ENCODE data around the gene PIPOX. TPM values are rescaled to one million over a fixed set of nuclear protein-coding genes. Genes with fewer than 3 reads are reported as not detected.

PIPOX gene
- total RNA-seq, 1 experiment from 2014 or later: not detected

DNA sequence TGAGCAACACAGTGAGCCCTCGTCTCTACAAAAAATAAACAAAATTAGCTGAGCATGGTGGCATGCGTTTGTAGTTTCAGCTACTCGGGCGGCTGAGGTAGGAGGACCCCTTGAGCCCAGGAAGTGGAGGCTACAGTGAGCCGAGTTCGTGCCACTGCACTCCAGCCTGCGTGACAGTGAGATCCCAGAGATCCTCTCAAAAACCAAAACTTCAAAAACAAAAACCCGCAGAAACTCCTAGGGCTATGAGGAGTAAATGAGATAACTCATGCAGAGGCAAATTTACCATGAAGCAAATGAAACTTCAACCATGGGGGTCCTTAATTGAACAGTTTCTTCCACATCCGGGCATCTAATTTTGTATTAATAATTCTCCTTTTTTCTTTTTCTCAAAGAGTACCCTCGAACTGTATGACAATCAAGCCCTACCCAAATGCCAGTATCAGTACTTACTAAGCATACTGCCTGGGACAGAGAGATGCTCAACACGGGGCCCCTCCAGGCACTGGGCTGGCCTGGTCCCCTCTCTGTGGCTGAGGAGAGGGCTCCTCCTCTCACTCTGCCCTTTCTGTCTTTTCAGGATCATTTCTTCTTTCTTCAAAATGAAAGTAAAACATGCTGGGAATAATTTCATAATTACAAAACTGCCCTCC is 789 bp upstream of the PIPOX start:
- no peak for DNase-seq (ENCODE audit: low spot score)
- in situ Hi-C loops (cut with HindIII; ENCODE audit: low sequenced_read_pairs): no loop called here

DNA sequence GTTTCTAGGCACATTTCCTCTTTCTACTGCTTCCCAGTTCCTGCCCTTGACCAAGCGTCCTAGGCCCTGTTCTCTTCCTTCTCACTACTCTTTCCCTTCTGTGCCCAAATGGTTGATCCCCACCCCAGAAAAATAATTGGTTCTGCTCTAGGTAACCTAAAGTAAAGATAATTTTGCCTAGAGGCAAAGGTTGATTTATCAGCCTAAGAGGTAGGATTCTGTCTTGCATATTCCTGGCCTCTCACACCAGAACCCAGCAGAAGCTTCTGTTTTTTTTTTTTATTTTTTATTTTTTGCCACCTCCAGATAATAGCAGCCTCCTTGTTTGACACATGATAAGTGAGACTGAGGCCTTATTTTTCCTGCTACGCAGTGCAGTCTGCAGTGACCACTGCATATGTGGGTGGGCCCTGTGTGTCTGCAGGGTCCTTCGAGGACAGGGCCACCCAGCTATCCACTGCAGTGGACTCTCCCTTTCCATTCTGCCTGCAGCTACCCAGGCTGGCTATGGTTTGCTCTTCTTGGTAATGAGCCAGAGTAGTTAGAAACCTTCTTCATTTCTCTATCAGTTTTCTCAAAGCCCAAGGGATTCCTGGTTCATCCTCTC is 701 bp downstream of the PIPOX start:
- no peak for DNase-seq (ENCODE audit: low spot score)
- in situ Hi-C loops (cut with HindIII; ENCODE audit: low sequenced_read_pairs): no loop called here

DNA sequence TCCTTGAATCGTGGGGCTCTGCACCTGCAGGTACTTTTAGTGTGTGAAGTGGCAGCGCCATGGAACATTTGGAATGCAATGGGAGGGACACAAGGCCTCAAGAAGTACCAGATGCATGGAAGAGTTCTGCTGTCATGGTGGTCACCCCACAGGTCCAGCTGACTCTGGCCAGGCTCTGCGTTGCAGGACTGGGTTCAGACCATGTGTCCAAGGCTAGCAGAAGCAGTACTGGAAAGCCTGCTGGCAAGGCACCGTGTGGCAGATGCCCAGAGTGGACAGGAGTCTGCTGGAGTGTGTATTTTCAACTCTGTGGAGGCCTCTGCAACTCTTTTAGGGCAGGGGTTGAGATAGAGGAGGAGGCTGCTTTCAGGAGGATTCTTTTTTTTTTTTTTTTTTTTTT is 2.1 kb downstream of the PIPOX start:
- in situ Hi-C loops (cut with HindIII; ENCODE audit: low sequenced_read_pairs): no loop called here
- DNase-seq (ENCODE audit: low spot score): no peak

DNA sequence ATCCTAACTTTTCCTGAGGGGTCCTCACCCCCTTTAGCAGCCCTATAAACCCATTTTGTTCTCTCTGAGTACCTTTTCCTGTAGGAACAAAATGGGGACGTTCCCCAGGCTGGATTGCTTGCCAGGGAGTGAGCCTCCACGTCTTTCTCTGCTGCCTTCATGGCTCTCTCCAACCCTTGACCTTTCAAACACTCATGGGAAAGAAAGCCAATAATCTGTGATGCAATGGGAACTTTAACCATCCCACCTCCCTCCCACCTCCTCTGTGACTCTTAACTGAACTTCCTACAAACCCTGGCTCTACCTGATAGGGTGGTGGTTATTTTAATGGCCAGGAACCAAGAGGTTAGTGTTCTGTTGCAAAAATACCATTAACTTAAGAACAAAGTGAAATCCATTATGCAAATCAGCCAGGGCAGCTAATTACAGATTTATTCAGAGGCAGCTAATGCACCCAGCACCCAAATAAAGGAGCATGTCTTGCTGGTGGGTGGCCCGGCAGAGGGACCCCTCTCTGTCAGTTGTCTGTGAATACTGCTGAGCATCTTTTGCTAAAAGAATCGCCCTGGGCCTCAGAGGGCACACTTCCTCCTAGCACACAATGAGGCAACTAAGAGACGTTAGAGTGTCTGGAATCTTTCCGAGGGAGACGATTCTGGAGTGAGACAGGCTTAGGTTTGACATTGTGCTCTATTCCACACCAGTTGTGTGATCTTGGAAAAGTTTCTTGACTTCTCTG is 3.0 kb downstream of the PIPOX start:
- no peak for DNase-seq (ENCODE audit: low spot score)
- in situ Hi-C loops (cut with HindIII; ENCODE audit: low sequenced_read_pairs): no loop called here

DNA sequence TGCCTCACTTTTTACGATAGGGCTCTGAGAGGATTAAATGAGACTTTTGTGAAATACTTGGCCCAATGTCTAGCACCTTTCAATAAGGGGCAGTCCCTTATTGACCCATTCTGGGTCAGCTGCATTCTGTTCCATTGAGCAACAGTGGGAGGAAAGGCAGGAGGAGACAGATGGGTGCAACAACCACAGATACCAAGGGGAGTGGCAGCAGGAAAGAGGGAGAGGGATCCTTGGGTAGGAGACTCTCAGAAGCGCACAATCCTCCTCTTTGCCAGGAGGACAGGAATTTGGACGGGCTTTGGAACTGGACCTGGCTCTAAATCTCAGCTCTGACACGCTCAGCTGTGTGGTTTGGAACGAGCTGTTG is 3.5 kb downstream of the PIPOX start:
- no peak for DNase-seq (ENCODE audit: low spot score)
- in situ Hi-C loops (cut with HindIII; ENCODE audit: low sequenced_read_pairs): no loop called here

GRCh38 chr17:29048440-29049368 is 5.8 kb downstream of the PIPOX start:
- DNase-seq (ENCODE audit: low spot score): no peak
- in situ Hi-C loops (cut with HindIII; ENCODE audit: low sequenced_read_pairs): no loop called here

GRCh38 chr17:29049541-29050145 is 6.7 kb downstream of the PIPOX start:
- in situ Hi-C loops (cut with HindIII; ENCODE audit: low sequenced_read_pairs): no loop called here
- no peak for DNase-seq (ENCODE audit: low spot score)

- in situ Hi-C loops (cut with HindIII; ENCODE audit: low sequenced_read_pairs): no loop called here
- no peak for DNase-seq (ENCODE audit: low spot score)
Observed at GRCh38 chr17:29050176-29050575, 7.2 kb downstream of the PIPOX start.

GRCh38 chr17:29051194-29051593 is 8.3 kb downstream of the PIPOX start:
- no peak for DNase-seq (ENCODE audit: low spot score)
- in situ Hi-C loops (cut with HindIII; ENCODE audit: low sequenced_read_pairs): no loop called here

DNA sequence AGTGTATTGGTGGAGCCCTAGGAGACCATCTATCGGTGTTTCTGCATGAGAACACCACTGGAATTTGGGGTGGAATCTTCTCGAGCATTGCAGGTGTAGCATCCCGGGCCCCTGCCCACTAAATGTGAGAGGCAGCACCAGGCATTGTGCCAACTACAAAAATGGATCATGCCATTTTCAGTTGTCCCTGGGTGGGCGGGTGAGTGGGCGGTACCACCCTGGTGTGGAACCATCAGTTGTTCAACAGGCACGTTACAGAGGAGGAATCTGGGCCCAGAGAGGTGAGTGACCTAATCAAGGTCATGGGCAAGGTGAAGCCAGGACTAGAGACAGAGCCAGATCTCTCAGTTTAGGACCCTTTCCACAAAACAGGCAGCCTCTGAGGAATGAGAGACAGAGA is 8.8 kb downstream of the PIPOX start:
- in situ Hi-C loops (cut with HindIII; ENCODE audit: low sequenced_read_pairs): no loop called here
- DNase-seq (ENCODE audit: low spot score): no peak

- in situ Hi-C loops (cut with HindIII; ENCODE audit: low sequenced_read_pairs): no loop called here
- no peak for DNase-seq (ENCODE audit: low spot score)
Observed at GRCh38 chr17:29054835-29055234, 11.9 kb downstream of the PIPOX start.

DNA sequence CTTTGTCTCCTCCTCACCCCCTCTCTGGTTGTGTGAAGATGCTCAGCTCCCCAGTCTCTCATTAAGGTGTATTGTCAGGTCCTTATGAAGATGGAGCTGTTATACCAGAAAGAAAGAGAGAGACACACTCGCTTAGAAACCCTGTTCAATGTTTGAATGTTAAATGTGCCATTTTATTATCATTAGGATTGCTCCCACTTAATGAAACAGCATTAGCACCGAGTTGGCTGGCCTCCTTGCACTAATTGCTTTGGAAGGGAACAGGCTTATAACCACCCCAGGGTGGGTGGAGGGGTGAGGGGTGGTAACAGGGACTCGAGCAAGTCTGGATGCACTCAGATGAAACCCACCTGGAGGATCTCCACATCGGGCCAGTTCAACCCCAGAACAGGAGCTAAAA is 14.4 kb downstream of the PIPOX start:
- no peak for DNase-seq (ENCODE audit: low spot score)
- in situ Hi-C loops (cut with HindIII; ENCODE audit: low sequenced_read_pairs): no loop called here

DNA sequence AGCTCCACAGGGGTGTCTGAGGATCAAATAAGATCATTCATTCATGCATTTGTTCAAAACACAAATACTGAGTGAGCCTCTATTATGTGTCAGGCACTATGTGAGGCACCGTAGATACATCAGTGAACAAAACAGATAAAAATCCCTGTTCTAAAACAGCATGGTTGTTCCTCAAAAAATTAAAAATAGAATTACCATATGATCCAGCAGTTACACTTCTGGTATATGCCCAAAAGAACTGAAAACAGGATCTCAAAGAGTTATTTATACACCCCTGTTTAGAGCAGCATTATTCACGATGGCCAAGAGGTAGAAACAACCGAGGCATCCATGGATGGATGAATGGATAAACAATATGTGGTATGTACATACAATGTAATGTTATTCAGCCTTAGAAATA is 15.4 kb downstream of the PIPOX start:
- in situ Hi-C loops (cut with HindIII; ENCODE audit: low sequenced_read_pairs): no loop called here
- DNase-seq (ENCODE audit: low spot score): no peak

- no peak for DNase-seq (ENCODE audit: low spot score)
Observed at GRCh38 chr17:29059281-29059680, 16.3 kb downstream of the PIPOX start.

DNA sequence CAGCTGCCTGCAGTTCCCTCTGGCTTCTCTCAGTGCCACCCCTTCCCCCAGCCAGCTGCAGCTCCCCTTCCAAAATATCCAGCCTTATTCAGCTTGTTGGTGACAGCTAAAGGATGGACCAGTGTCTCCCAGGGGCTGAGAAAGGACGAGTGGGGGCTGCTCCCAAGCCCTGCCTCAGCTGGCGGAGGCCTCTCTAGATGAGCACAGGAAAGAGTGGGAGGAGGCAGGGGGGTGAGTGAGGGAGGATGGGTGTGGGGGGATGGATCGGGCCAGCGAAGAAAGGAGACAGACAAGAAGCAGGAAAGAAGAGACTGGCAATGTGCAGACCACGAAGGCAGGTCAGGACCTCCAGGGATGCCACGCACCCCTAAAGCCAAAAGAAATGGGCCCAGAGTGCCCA is 17.5 kb downstream of the PIPOX start:
- DNase-seq (ENCODE audit: low spot score): no peak
- in situ Hi-C loops (cut with HindIII; ENCODE audit: low sequenced_read_pairs): no loop called here

More at GRCh38 chr17:29059281-29059680, 16.3 kb downstream of the PIPOX start:
- in situ Hi-C loops (cut with HindIII; ENCODE audit: low sequenced_read_pairs): no loop called here

DNA sequence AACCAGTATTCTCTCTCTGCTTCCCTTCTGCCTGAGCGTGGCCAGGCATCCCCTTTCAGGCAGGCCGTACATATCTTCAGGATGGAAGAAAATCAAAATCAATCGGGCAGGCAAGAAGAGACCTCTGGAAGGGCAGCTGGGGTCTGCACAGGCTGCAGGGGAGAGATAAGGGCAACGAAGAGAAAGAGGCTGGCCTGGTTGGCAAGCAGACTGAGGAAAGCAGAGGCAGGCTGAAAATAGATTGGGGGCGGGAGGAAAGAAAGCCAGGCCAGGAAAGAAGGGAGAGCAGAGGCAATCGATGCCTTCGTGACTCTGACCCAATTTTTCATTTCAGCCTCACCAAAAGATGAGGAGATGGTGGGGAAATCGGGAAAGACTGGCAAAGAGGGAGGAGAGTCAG is 18.1 kb downstream of the PIPOX start:
- in situ Hi-C loops (cut with HindIII; ENCODE audit: low sequenced_read_pairs): no loop called here
- DNase-seq (ENCODE audit: low spot score): peak; percentile 77

DNA sequence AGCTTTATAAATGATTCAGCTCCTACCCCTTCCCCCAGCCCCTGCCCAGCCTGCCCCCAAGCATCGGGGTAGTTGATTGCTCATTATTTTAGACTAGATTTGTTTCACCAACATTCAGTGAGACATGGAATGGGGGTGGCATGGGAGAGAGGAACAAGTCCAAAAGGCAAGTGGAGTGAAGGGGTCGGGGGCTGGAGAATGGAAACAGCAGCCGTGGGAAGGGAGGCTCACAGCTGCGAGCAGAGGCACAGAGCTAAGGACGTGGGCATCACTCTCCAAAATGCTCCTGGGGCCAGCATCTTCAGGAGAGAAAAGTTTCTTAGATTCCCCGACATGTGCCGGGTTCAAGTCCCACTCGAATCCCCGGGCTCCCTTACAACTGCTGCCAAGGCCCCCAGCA is 19.3 kb downstream of the PIPOX start:
- no peak for DNase-seq (ENCODE audit: low spot score)
- in situ Hi-C loops (cut with HindIII; ENCODE audit: low sequenced_read_pairs): no loop called here

DNA sequence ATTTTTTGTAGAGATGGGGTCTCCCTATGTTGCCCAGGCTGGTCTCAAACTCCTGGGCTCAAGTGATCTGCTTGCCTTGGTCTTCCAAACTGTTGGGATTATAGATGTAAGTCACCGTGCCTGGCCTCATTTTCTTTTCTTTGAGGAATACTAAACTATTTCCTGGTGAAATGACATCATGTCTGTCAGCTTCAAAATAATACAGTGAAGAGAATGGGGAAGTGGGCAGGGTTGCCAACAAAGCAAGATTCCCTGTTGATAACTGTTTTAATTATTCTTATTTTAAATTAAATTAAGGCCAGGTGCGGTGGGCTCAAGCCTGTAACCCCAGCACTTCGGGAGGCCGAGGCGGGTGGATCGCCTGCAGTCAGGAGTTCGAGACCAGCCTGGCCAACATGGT is 21.1 kb downstream of the PIPOX start:
- in situ Hi-C loops (cut with HindIII; ENCODE audit: low sequenced_read_pairs): no loop called here
- DNase-seq (ENCODE audit: low spot score): no peak

DNA sequence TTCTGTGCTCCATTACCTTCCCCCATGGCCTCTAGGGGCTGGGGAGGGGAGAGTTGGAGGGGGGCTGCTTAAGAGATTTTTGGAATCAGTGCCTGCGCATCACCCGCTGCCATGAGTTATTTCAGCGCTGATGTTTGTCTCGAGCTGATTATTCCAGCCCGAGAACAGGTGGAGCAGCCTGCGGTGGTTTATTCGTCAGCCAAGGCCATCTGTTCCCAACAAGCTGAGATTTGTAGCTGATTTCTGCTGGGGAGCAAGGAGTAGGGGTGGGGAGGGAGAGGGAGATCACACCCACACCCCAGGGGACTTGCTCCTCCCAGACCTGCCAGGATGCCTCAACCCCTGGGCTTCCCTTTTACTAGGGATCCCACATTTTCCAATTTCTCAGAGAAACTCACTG is 23.1 kb downstream of the PIPOX start:
- DNase-seq (ENCODE audit: low spot score): peak; percentile 91
- in situ Hi-C loops (cut with HindIII; ENCODE audit: low sequenced_read_pairs): no loop called here

Measured in G401 (cell line).